Duodenal mucosa (tissue), 2 donors: Measurements from ENCODE around the gene CUL2.

Experiments
- H3K27ac ChIP-seq: one replicate; pipeline ENCODE4 v1.7.0; 2013; ENCODE audit warnings: low read depth, low read length
- H3K27me3 ChIP-seq, 2 donors: one replicate each; pipeline ENCODE4 v1.7.0; 2013; ENCODE audit warnings: low read length in 2 of 2, control low read depth in 1 of 2; ENCODE audit not compliant: insufficient read depth in 2 of 2, control insufficient read depth in 1 of 2
- H3K36me3 ChIP-seq, 2 donors: one replicate each; pipeline ENCODE4 v1.7.0; 2013; ENCODE audit warnings: low read length in 2 of 2, control low read depth in 1 of 2; ENCODE audit not compliant: insufficient read depth in 2 of 2, control insufficient read depth in 1 of 2
- H3K4me1 ChIP-seq, 2 donors: one replicate each; pipeline ENCODE4 v1.7.0; 2013; ENCODE audit warnings: low read length in 2 of 2, control low read depth in 1 of 2; ENCODE audit not compliant: insufficient read depth in 2 of 2, control insufficient read depth in 1 of 2
- H3K4me3 ChIP-seq, 2 donors: one replicate each; pipeline ENCODE4 v1.7.0; 2013; ENCODE audit warnings: low read length in 2 of 2, low read depth in 1 of 2
- H3K9ac ChIP-seq, 2 donors: one replicate each; pipeline ENCODE4 v1.7.0; 2013; ENCODE audit warnings: low read length in 2 of 2, low read depth in 1 of 2
- H3K9me3 ChIP-seq, 2 donors: one replicate each; pipeline ENCODE4 v1.7.0; 2013; ENCODE audit warnings: low read length in 2 of 2, control low read depth in 1 of 2; ENCODE audit not compliant: control insufficient read depth in 1 of 2

The CUL2 gene

DNA sequence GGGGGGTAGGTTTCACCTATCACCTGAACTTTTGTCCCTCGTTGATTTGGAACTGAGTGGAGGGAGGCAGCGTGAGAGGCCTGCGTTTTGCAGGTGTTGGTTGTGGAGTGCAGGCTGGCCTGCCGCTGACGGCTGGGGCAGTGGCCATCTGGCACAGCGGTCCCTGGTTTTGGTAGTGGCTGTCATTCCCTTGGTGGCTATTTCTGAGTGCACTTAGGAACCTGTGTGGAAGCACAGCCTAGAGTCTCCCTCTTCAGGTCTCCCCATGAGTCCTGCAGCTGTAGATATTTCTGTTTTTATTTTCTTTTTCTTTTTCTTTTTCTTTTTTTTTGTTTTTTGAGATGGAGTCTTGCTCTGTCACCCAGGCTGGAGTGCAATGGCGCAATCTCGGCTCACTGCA lies 129.2 kb downstream of the CUL2 start:
- no peaks in the 10 kb centered on the region for H3K36me3 ChIP-seq
- H3K4me1 ChIP-seq, result no peaks in the 10 kb centered on the region
- no peaks in the 10 kb centered on the region for H3K9me3 ChIP-seq
- no peaks in the 10 kb centered on the region for H3K27me3 ChIP-seq
- no peak overlapping the region for H3K9ac ChIP-seq
- H3K27ac ChIP-seq, result no peak overlapping the region
- H3K4me3 ChIP-seq, result no peak overlapping the region

DNA sequence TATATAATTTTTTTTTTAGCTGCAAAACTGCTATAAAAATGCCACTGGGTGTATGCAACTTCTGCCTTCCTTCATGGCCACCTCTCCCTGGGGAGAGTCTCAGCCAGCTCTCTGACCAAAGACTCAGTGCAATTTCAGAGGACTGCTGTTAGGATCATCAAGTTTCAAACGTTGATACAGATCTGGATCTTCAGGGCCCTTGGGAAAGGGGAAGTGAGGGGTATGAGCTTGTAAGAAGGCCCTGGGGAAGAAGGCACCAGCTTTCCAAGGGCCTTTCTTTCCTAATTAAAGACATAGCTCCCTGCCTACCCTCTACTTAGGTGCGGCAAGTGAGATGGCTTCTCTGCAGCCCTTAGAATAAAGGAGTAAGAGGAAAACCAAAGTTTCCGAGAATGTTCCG lies 130.4 kb downstream of the CUL2 start:
- no peaks in the 10 kb centered on the region for H3K4me1 ChIP-seq
- H3K4me3 ChIP-seq, result no peak overlapping the region
- no peak overlapping the region for H3K27ac ChIP-seq
- no peaks in the 10 kb centered on the region for H3K9me3 ChIP-seq
- H3K36me3 ChIP-seq, result no peaks in the 10 kb centered on the region
- no peak overlapping the region for H3K9ac ChIP-seq
- no peaks in the 10 kb centered on the region for H3K27me3 ChIP-seq

DNA sequence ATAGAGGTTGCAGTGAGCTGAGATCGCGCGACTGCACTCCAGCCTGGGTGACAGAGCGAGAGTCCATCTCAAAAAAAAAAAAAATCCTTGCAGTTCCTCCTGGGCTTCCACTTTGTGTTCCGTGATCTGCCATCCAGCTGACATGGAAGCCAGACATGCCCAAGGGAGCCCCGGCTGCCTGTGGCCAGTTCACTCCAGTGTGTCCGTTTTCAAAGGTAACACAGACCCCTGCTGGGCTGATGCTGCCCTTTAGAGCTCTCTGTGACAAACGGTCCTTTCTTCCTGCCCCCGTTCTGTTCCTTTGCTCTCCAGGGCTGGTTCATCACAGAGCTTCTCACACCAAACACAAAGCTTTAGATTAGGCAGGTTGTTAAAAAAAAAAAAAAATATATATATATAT lies 130.8 kb downstream of the CUL2 start:
- Histone ChIP-seq H3K4me1 (no peaks in the 10 kb centered on the region), H3K9ac (no peak overlapping the region), H3K9me3 (no peaks in the 10 kb centered on the region), H3K27ac (no peak overlapping the region), H3K27me3 (no peaks in the 10 kb centered on the region), H3K4me3 (no peak overlapping the region), H3K36me3 (no peaks in the 10 kb centered on the region)
